GM12878 (cell line): ENCODE results near the gene TRIM4. TPM values are rescaled to one million over a fixed set of nuclear protein-coding genes. Genes with fewer than 3 reads are reported as not detected.

Experiments used
- ATAC-seq: fragments of 200-7000 bp; cut with Tn5 transposase; 3 replicates; pipeline ENCODE4 v1.9.1; 2020; ENCODE audit warnings: mild to moderate bottlenecking, moderate library complexity
- BruUV-seq: library from RNA; stranded (reverse); fragments of 400-500 nt; replicated peaks from 2 replicates; lab custom pipeline; 2021; lab: Mats Ljungman, UMichigan
- CTCF ChIA-PET: fragments of 300-600 bp; sonication (Branson Sonifier 250); formaldehyde crosslinking; extraction: SDS; loops from one replicate; lab custom pipeline; 2021; ENCODE audit warnings: inconsistent platforms; lab: Yijun Ruan, JAX
- POLR2A ChIA-PET: fragments of 350-600 bp; formaldehyde crosslinking; extraction: SDS; loops from one replicate; lab custom pipeline; 2021; ENCODE audit warnings: inconsistent platforms; lab: Charles Lee
- RAD21 ChIA-PET: fragments of 300-600 bp; sonication (Branson Sonifier 250); formaldehyde crosslinking; loops from one replicate; lab custom pipeline; 2023; ENCODE audit warnings: antibody characterized with exemption; ENCODE audit not compliant: unreplicated experiment; lab: Charles Lee
- SMC1A ChIA-PET: fragments of 300-600 bp; sonication (Branson Sonifier 250); formaldehyde crosslinking; loops from one replicate; lab custom pipeline; 2023; ENCODE audit not compliant: unreplicated experiment, uncharacterized antibody; lab: Charles Lee
- DNase-seq: peaks from one replicate; pipeline ENCODE4 v3.0.0-alpha.2; 2011; ENCODE audit warnings: low read depth, low spot score
- FAIRE-seq: peaks from 3 replicates; lab custom pipeline; 2011; peaks lifted over from hg19 to GRCh38; lab: Jason Lieb, UNC
- H2AFZ ChIP-seq: 2 replicates; pipeline ENCODE4 v1.6.0; 2011; ENCODE audit warnings: low read depth, low read length, control low read depth; ENCODE audit not compliant: control insufficient read depth
- H3K27ac ChIP-seq: 2 replicates; pipeline ENCODE4 v1.5.1; 2011; ENCODE audit warnings: control low read depth; ENCODE audit not compliant: control insufficient read depth, insufficient read depth
- H3K27me3 ChIP-seq, 2 experiments: replicated peaks in 1 of 2; 2 replicates each; pipeline versions ENCODE4 v1.6.0 to v1.6.1; 2011; ENCODE audit warnings: low read length in 1 of 2; ENCODE audit not compliant: control insufficient read depth in 2 of 2, insufficient read depth in 2 of 2
- H3K36me3 ChIP-seq, 2 experiments: 2 replicates each; pipeline ENCODE4 v1.5.1; 2011; ENCODE audit warnings: low read length in 1 of 2; ENCODE audit not compliant: control insufficient read depth in 2 of 2, insufficient read depth in 2 of 2
- H3K4me1 ChIP-seq: 2 replicates; pipeline ENCODE4 v1.6.1; 2011; ENCODE audit warnings: mild to moderate bottlenecking, low read length, moderate library complexity, mixed read lengths; ENCODE audit not compliant: control insufficient read depth, insufficient read depth
- H3K4me2 ChIP-seq: 2 replicates; pipeline ENCODE4 v1.6.0; 2011; ENCODE audit warnings: control low read depth; ENCODE audit not compliant: control insufficient read depth, insufficient read depth
- H3K4me3 ChIP-seq: fragments of 200-600 bp; sonication (generic); 2 replicates; pipeline ENCODE4 v1.5.1; 2016
- H3K79me2 ChIP-seq: 2 replicates; pipeline ENCODE4 v1.6.0; 2011; ENCODE audit warnings: low read length; ENCODE audit not compliant: control insufficient read depth, insufficient read depth
- H3K9ac ChIP-seq: 2 replicates; pipeline ENCODE4 v1.8.0; 2011; ENCODE audit warnings: low read length, control low read depth, mixed read lengths; ENCODE audit not compliant: control insufficient read depth, insufficient read depth
- H3K9me3 ChIP-seq: replicated peaks from 3 replicates; pipeline ENCODE4 v1.5.1; 2011; ENCODE audit warnings: mild to moderate bottlenecking, low read length; ENCODE audit not compliant: control insufficient read depth, insufficient read depth
- H4K20me1 ChIP-seq: 2 replicates; pipeline ENCODE4 v1.6.0; 2011; ENCODE audit not compliant: control insufficient read depth, insufficient read depth
- BCL11A ChIP-seq: IDR thresholded peaks from 2 replicates; pipeline ENCODE4 v1.6.1; 2011; ENCODE audit warnings: low read depth, low read length
- CEBPB ChIP-seq, 2 experiments: fragments of 150-350 bp in 1 of 2; IDR thresholded peaks; 2 replicates each; pipeline ENCODE4 v1.6.1; 2012 to 2014; ENCODE audit warnings: low read depth in 2 of 2, low read length in 2 of 2, borderline replicate concordance in 1 of 2, inconsistent platforms in 1 of 2
- CEBPZ ChIP-seq: fragments of 150-350 bp; IDR thresholded peaks from 2 replicates; pipeline ENCODE4 v1.6.1; 2016; ENCODE audit warnings: low read depth, low read length
- EP300 ChIP-seq, 2 experiments: fragments of 150-350 bp in 1 of 2; IDR thresholded peaks; 2 replicates each; pipeline ENCODE4 v1.6.1; 2011 to 2012; ENCODE audit warnings: low read depth in 2 of 2, low read length in 2 of 2, borderline replicate concordance in 1 of 2, improper control_type of control experiment in 1 of 2, inconsistent platforms in 1 of 2; ENCODE audit not compliant: control insufficient read depth in 1 of 2
- GATAD2B ChIP-seq: fragments of 450-650 bp; conservative IDR thresholded peaks from 2 replicates; pipeline ENCODE4 v1.6.1; 2017; ENCODE audit warnings: low read depth, mild to moderate bottlenecking, moderate library complexity
- NFXL1 ChIP-seq: fragments of 450-650 bp; IDR thresholded peaks from 2 replicates; pipeline ENCODE4 v1.6.1; 2017; ENCODE audit warnings: antibody characterized with exemption, mild to moderate bottlenecking, borderline replicate concordance
- NR2C2 ChIP-seq: IDR thresholded peaks from 2 replicates; pipeline ENCODE4 v1.6.1; 2011; ENCODE audit warnings: borderline replicate concordance, low read depth; ENCODE audit not compliant: control insufficient read depth, insufficient read length
- POU2F2 ChIP-seq: IDR thresholded peaks from 3 replicates; pipeline ENCODE4 v1.6.1; 2011; ENCODE audit warnings: low read depth, mild to moderate bottlenecking, low read length, borderline replicate concordance
- RUNX3 ChIP-seq: IDR thresholded peaks from 2 replicates; pipeline ENCODE4 v1.6.1; 2012; ENCODE audit warnings: low read length, inconsistent platforms
- SREBF1 ChIP-seq: IDR thresholded peaks from 2 replicates; pipeline ENCODE4 v1.6.1; 2012; ENCODE audit warnings: mild to moderate bottlenecking, low read length
- SUPT20H ChIP-seq: IDR thresholded peaks from 2 replicates; pipeline ENCODE4 v1.6.1; 2011; ENCODE audit warnings: low read depth, mild to moderate bottlenecking, low read length, moderate library complexity, borderline replicate concordance; ENCODE audit not compliant: control insufficient read depth
- TCF7 ChIP-seq: IDR thresholded peaks from 2 replicates; pipeline ENCODE4 v1.6.1; 2014; ENCODE audit warnings: antibody characterized with exemption, borderline replicate concordance
- USF1 ChIP-seq: IDR thresholded peaks from 2 replicates; pipeline ENCODE4 v1.6.1; 2011; ENCODE audit warnings: borderline replicate concordance, low read depth, mild to moderate bottlenecking, moderate library complexity, mixed read lengths, low read length; ENCODE audit not compliant: insufficient read depth; ENCODE audit errors: extremely low read length
- USF2 ChIP-seq: IDR thresholded peaks from 2 replicates; pipeline ENCODE4 v1.6.1; 2011; ENCODE audit warnings: low read depth, low read length, improper control_type of control experiment, borderline replicate concordance
- ZBTB11 ChIP-seq: fragments of 450-650 bp; formaldehyde crosslinking; IDR thresholded peaks from 2 replicates; pipeline ENCODE4 v1.5.0; 2022; ENCODE audit warnings: mild to moderate bottlenecking, missing genetic modification characterization
- ZNF274 ChIP-seq: IDR thresholded peaks from one replicate; pipeline ENCODE4 v1.8.0; 2011; ENCODE audit not compliant: insufficient read length, insufficient read depth
- WGBS: methylation state at CpG from one replicate; pipeline ENCODE4 v1.1.6; 2016; ENCODE audit warnings: low lambda C conversion rate; ENCODE audit not compliant: insufficient replicate concordance, insufficient coverage; ENCODE audit errors: missing lambda C conversion rate; 5-methylcytosine and 5-hydroxymethylcytosine counted together
- in situ Hi-C: fragments of 300-500 bp; cut with MboI; formaldehyde crosslinking; loops from 9 replicates; pipeline ENCODE4 v1.14.3; 2018; ENCODE audit warnings: mixed read lengths
- intact Hi-C: fragments of 100-400 bp; cut with micrococcal nuclease; formaldehyde crosslinking; loops from one replicate; pipeline ENCODE4 v1.14.2; 2022; ENCODE audit not compliant: unreplicated experiment
- polyA plus RNA-seq, 11 experiments: library from polyadenylated mRNA; depleted of rRNA in 4 of 11; unstranded in 6 of 11; stranded (reverse) in 5 of 11; fragments of >200 nt; fragmentation: Nextera tagmentation in 4 of 11; fragmentation: Illumina TruSeq in 1 of 11; extraction: Ambion mirVana in 4 of 11; extraction: Trizol in 1 of 11; gene quantifications; 1 replicate in 1 of 11; 2 replicates in 10 of 11; pipeline versions ENCODE4 v1.2.1 to v1.2.3, GENCODE V29; 2011 to 2016; ENCODE audit warnings: inconsistent platforms in 2 of 11, missing spikeins in 2 of 11, low read depth in 1 of 11
- total RNA-seq, 4 experiments: library from RNA; depleted of rRNA in 3 of 4; stranded (reverse); fragments of >200 nt in 3 of 4; fragmentation: Illumina TruSeq in 1 of 4; extraction: Trizol in 1 of 4; gene quantifications; 2 replicates each; pipeline versions ENCODE4 v1.2.1 to v1.2.3, GENCODE V29; 2013 to 2021

Gene TRIM4
- total and polyA plus RNA-seq, 10 of the 15 experiments (the other 5 are each of a cell fraction or from before 2014, with no cell fraction given), result 4.8 to 21.8 (median 17.9) TPM

- ChIA-PET POLR2A (no interaction called here), CTCF (interaction anchor here (1.1 kb wide), 1 partner anchor 95 kb away, joined by 3 read pairs; no protein-coding TSS in a partner anchor)
- TF ChIP-seq RUNX3 (no peak), SUPT20H (no peak), ZBTB11 (CRISPR knock-in tag) (no peak), EP300 (IDR thresholded peaks at IDR 0.05; ENCODE audit: borderline replicate concordance in 1 of 2, control insufficient read depth in 1 of 2, low read depth in 2 of 2, low read length in 2 of 2) (no peak), ZNF274 (no peak), NR2C2 (no peak), POU2F2 (no peak), BCL11A (no peak), CEBPZ (no peak), CEBPB (IDR thresholded peaks at IDR 0.05; ENCODE audit: borderline replicate concordance in 1 of 2, low read depth in 2 of 2, low read length in 2 of 2) (no peak), USF2 (no peak), GATAD2B (no peak), TCF7 (no peak), USF1 (no peak), SREBF1 (no peak), NFXL1 (no peak)
Observed at GRCh38 chr7:99855236-99855635, 64.1 kb downstream of the TRIM4 start.

More at GRCh38 chr7:99855236-99855635, 64.1 kb downstream of the TRIM4 start:
- no peak for ATAC-seq
- no peaks in the 10 kb centered on the region; a peak in 1 of 4 replicates for H3K27me3 ChIP-seq
- no peak overlapping the region for H3K4me2 ChIP-seq
- no TSS peak for BruUV-seq
- DNase-seq, result no peak
- H3K4me1 ChIP-seq, result no peaks in the 10 kb centered on the region
- H3K27ac ChIP-seq, result no peak overlapping the region
- ChIA-PET RAD21 (no interaction called here), SMC1A (no interaction called here)
- 0% methylated on average over 1 of the region's 1 CpG for WGBS
- no peak overlapping the region for H2AFZ ChIP-seq
- in situ Hi-C loops, result no loop called here
- no peak overlapping the region for H3K9ac ChIP-seq
- no peak overlapping the region for H3K4me3 ChIP-seq
- no peak for FAIRE-seq
- no peaks in the 10 kb centered on the region for H3K9me3 ChIP-seq
- no peaks in the 10 kb centered on the region for H3K36me3 ChIP-seq
- no peaks in the 10 kb centered on the region for H4K20me1 ChIP-seq
- intact Hi-C loops, result no loop called here
- H3K79me2 ChIP-seq, result no peaks in the 10 kb centered on the region
